Islet of Langerhans (tissue), 1 donor: ENCODE measurements around the gene TTC12.

ENCODE experiments used
- FAIRE-seq: peaks from one replicate; lab custom pipeline; 2011; peaks lifted over from hg19 to GRCh38; lab: Jason Lieb, UNC

TTC12 gene

GRCh38 chr11:113407163-113407562, 92.8 kb downstream of the TTC12 start:
- FAIRE-seq, result no peak

DNA sequence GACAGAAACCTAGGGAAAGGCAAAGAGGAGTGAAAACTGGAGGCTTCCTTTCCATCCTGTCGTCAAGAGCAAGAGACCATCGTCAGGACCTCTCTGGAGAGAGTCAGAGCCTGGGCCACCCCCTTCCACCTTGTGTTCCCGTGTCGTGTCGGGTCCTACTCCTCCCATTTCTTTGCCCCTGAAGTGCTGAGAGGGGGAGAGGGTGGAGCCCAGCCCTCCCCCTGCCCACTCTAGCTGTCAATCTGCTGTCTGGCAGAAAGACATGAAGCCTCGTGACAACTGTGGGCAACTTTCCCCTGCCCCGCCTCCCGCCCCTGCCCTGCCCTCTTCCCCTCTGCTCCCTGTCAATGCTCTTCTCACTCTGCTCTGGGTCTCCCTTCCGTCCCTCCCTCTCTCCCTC, 93.8 kb downstream of the TTC12 start:
- FAIRE-seq, result no peak

DNA sequence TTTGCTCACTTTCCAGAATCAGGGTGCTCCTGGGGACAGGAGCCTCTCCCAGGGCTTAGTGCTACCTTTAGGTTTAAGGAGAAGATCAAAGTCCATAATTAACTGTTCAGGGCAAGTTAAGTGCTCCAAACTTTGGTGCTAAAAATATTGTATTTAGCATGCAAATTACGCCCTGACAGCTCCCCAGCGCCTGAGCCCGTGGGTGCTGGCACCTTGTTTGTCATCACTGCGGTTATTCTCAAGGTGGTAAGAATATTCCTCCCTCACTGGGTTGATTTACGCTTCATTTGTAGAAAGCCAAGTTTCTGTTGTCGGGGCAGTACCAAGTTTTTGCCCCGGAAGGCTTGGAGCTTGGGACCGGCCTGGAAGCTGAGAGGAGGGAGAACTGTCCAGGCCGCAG, 94.5 kb downstream of the TTC12 start:
- FAIRE-seq, result no peak

GRCh38 chr11:113409526-113409925, 95.1 kb downstream of the TTC12 start:
- no peak for FAIRE-seq

DNA sequence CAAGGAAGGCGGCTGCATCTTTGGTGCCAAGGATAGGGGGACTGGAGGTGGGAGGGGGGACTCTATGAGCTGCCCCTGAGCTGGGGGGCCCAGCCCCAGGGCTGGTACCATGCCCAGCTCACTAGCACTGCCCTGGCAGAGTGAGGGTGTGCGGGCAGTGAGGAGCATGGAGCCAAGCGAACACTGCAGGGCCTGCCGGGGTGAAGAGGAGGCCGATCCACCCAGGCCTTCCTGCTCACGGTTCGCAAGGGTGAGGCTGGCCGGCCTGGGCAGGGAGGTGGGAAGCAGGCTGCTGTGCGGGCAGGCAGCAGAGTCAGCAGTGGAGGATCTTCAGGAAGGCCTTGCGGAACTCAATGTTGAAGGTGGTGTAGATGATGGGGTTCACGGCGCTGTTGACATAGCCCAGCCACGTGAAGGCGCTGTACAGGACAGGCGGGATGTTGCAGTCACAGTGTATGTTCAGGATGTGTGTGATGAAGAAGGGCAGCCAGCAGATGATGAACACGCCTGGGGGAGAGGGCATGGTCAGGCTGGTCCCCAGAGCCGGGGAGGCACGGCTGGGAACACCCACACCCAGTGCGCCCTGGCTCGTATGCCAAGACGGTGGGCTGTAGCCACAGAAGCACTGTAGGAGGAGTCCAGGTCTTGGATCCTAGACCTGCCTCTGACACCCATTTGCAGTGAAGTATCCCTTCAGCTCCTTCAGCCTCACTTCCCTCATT, 96.2 kb downstream of the TTC12 start:
- no peak for FAIRE-seq

- FAIRE-seq, result no peak
Observed at GRCh38 chr11:113411536-113411935, 97.2 kb downstream of the TTC12 start.

GRCh38 chr11:113412675-113413074, 98.3 kb downstream of the TTC12 start:
- FAIRE-seq, result no peak

DNA sequence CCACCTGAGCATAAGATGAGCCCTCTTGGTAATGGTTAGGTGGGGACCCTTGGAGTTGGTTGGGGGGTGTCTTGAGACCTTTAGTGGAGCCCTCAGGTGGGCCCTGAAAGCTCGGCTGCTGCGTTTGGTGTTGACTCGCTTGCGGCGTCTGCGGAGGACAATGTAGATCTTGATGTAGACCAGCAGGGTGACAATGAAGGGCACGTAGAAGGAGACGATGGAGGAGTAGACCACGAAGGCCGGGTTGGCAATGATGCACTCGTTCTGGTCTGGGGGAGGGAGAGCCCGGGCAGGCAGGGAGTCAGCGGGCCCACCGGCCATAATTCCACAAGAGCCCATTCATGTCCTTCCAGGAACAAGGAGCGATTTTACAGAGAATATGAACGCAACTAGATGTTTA, 101.0 kb downstream of the TTC12 start:
- no peak for FAIRE-seq
